GM18951 (cell line): Measurements from ENCODE around the gene DSTYK.
"Not testable (repeated sequence)": the region's sequence is repeated elsewhere in the genome, so short reads cannot be mapped to it uniquely, and the experiment has no call there.

Experiments
- POLR2A ChIP-seq: IDR thresholded peaks from 4 replicates; pipeline ENCODE4 v1.6.1; 2011; ENCODE audit warnings: mild to moderate bottlenecking; ENCODE audit not compliant: insufficient read length, insufficient read depth; ENCODE audit errors: extremely low read depth
- in situ Hi-C: fragments of 300-500 bp; cut with MboI; formaldehyde crosslinking; loops from one replicate; pipeline ENCODE4 v1.12.0; 2022; ENCODE audit warnings: low sequenced_read_pairs, mixed read lengths, inconsistent platforms; ENCODE audit not compliant: unreplicated experiment

The DSTYK gene

GRCh38 chr1:205161076-205161475, 50.4 kb downstream of the DSTYK start:
- in situ Hi-C loops: no loop called here
- TF ChIP-seq POLR2A: no peak

- in situ Hi-C loops: no loop called here
- TF ChIP-seq POLR2A: no peak
Measured at GRCh38 chr1:205158048-205158616, 53.4 kb downstream of the DSTYK start.

- in situ Hi-C loops: not testable (repeated sequence)
Measured at GRCh38 chr1:205155665-205156377, 55.7 kb downstream of the DSTYK start.

DNA sequence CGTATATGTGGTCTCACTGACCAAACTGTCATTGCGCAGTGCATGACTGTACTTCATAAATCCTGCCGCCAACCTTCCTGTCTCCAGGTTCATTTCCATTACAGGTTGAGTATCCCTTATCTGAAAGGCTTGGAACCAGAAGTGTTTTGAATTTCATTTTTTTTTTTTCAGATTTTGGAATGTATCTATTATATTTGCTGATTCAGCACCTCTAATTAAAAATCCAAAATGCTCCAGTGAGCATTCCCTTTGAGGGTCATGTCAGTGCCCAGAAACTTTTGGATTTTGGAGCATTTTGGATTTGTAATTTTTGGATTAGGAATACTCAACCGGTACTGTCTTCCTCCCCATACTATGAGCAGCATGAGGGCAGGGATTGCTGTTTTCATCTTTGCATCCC, 59.0 kb downstream of the DSTYK start:
- in situ Hi-C loops: no loop called here
- no peak for TF ChIP-seq POLR2A

DNA sequence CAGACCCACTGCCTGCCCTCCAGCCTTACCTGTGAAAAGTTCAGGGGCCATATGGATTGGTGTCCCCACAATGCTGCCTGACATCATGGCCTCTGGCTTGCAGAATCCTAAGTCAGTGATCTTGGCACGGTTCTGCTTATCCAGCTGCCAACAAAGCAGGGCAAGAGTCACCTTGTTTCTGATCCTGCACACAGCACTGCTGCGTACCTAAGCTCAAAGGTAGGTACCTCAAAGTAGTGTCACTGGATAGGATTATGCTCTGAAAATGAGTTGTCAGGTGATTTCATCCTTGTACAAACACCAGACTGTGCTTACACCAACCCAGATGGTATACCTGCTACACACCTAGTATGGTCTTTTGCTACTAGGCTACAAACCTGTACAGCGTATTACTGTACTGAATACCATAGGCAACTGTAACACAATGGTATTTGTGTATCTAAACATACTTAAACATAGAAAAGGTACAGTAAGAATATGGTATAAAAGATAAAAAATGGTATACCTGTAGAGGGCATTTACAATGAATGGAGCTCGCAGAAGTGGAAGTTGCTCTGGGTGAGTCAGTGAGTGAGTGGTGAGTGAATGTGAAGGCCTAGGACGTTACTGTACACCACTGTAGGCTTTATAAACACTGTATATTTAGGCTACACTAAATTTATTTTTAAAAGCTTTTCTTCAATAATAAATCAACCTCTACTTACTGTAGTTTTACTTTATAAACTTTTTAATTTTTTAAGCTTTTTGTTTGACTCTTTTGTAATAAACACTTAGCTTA, 60.7 kb downstream of the DSTYK start:
- TF ChIP-seq POLR2A: no peak
- in situ Hi-C loops: no loop called here

DNA sequence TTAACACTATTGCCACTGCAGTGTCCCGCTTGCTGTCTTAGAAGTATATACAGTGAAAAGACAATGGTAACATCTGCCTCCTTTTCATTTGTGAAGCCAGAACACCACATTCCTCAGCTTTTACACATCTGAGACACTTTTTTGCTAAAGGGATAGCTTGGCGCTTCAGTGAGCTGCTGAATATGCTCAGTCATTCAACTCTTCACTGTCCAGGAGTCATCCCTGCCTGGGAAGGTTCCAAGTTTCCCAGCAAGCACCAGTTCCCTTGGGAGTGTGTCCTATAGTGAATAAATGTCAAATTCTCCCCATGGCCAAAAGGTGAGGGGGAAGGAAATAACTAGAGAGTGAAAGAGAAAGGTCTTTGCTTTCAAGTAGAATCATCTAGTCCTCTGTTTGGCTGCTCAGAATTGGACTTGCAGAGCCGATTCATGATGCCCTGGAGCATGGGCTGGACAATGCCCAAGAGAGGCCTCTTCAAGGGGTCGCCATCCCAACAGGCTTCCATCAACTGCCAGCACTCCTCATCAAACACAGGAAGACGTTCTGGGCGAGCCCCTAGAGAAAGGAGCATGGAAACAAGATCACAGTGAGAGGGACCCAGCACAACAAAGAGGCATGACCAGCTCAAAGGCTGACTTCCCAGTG, 64.2 kb downstream of the DSTYK start:
- in situ Hi-C loops: no loop called here

GRCh38 chr1:205144751-205145150, 66.8 kb downstream of the DSTYK start:
- no peak for TF ChIP-seq POLR2A
- in situ Hi-C loops: no loop called here

More for the DNA sequence above, 64.2 kb downstream of the DSTYK start:
- no peak for TF ChIP-seq POLR2A

GRCh38 chr1:205144046-205144720, 67.3 kb downstream of the DSTYK start:
- in situ Hi-C loops: no loop called here
- TF ChIP-seq POLR2A: no peak

DNA sequence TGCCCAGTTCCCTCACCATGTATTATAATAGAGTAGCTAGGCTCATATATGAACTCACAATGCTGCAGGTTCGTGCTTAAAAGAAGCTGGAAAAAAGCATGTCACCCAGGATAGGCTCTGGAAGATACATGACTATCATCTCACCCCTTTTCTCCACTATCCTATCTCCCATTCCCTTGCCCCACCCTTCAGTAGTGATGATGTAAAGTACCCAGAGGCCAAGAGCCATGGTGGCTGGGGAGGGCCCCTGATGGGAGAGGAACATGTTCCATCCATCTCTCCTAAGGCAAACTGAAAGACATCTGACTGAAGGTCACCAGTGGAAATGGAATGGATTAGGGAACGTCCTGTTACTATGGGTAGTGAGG, 69.4 kb downstream of the DSTYK start:
- in situ Hi-C loops: no loop called here
- TF ChIP-seq POLR2A: no peak

- in situ Hi-C loops: no loop called here
- no peak for TF ChIP-seq POLR2A
Measured at GRCh38 chr1:205141236-205142101, 70.0 kb downstream of the DSTYK start.

DNA sequence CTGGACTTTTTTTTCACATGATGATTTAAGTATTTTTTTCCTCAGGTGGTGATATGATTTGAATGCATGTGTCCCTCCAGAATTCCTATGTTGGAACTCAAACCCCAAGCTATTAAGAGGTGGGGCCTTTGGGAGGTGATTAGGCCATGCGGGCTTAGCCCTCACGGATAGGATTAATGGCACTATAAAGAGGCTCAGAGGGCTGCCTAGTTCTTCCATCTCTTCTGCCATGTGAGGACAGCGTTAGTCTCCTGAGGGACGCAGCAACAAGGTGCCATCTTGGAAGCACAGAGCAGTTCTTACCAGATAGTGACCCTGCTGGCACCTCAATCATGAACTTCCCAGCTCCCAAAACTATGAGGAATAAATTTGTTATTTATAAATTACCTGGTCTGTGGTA, 71.4 kb downstream of the DSTYK start:
- no peak for TF ChIP-seq POLR2A
- in situ Hi-C loops: no loop called here

- in situ Hi-C loops: no loop called here
- TF ChIP-seq POLR2A: no peak
Measured at GRCh38 chr1:205137901-205138300, 73.6 kb downstream of the DSTYK start.
